Trophoblast cell (in vitro differentiated cells and primary cell): ENCODE results near the gene ADAMTSL5.

ENCODE experiments used
- DNase-seq, 2 donors: peaks; one replicate each; pipeline ENCODE4 v3.0.0-alpha.2; 2016
- H2AFZ ChIP-seq: 2 replicates; pipeline ENCODE4 v1.6.1; 2013; ENCODE audit warnings: low read length, moderate library complexity, mild to moderate bottlenecking; ENCODE audit not compliant: insufficient read depth, poor library complexity
- H2AK5ac ChIP-seq: 2 replicates; pipeline ENCODE4 v1.6.1; 2013; ENCODE audit warnings: mild to moderate bottlenecking, low read length
- H2BK120ac ChIP-seq: 2 replicates; pipeline ENCODE4 v1.6.1; 2013; ENCODE audit warnings: low read length, mild to moderate bottlenecking, moderate library complexity; ENCODE audit not compliant: insufficient read depth, poor library complexity
- H2BK12ac ChIP-seq: 2 replicates; pipeline ENCODE4 v1.6.1; 2013; ENCODE audit warnings: mild to moderate bottlenecking, low read length, moderate library complexity
- H2BK5ac ChIP-seq: 2 replicates; pipeline ENCODE4 v1.6.1; 2013; ENCODE audit warnings: low read length, low read depth, moderate library complexity, mild to moderate bottlenecking; ENCODE audit not compliant: poor library complexity
- H3K14ac ChIP-seq: 2 replicates; pipeline ENCODE4 v1.6.1; 2013; ENCODE audit warnings: mild to moderate bottlenecking, low read length
- H3K18ac ChIP-seq: 2 replicates; pipeline ENCODE4 v1.6.1; 2013; ENCODE audit warnings: mild to moderate bottlenecking, low read length
- H3K23ac ChIP-seq: 2 replicates; pipeline ENCODE4 v1.6.1; 2013; ENCODE audit warnings: low read length
- H3K27ac ChIP-seq: 2 replicates; pipeline ENCODE4 v1.5.1; 2013; ENCODE audit warnings: low read depth, mild to moderate bottlenecking, inconsistent platforms, low read length, moderate library complexity
- H3K27me3 ChIP-seq: 2 replicates; pipeline ENCODE4 v1.6.1; 2013; ENCODE audit warnings: inconsistent platforms, mild to moderate bottlenecking, low read length, moderate library complexity; ENCODE audit not compliant: insufficient read depth
- H3K36me3 ChIP-seq, 2 experiments: 1 replicate in 1 of 2; 2 replicates in 1 of 2; pipeline ENCODE4 v1.6.1; 2013; ENCODE audit warnings: low read length in 2 of 2, mild to moderate bottlenecking in 2 of 2, moderate library complexity in 1 of 2; ENCODE audit not compliant: insufficient read depth in 2 of 2, control insufficient read depth in 1 of 2
- H3K4ac ChIP-seq: 2 replicates; pipeline ENCODE4 v1.6.1; 2013; ENCODE audit warnings: low read depth, mild to moderate bottlenecking, low read length, moderate library complexity
- H3K4me1 ChIP-seq, 2 experiments: 1 replicate in 1 of 2; 2 replicates in 1 of 2; pipeline ENCODE4 v1.6.1; 2013; ENCODE audit warnings: low read length in 2 of 2, mild to moderate bottlenecking in 2 of 2, moderate library complexity in 1 of 2; ENCODE audit not compliant: insufficient read depth in 2 of 2, control insufficient read depth in 1 of 2
- H3K4me2 ChIP-seq: 2 replicates; pipeline ENCODE4 v1.6.1; 2013; ENCODE audit warnings: inconsistent platforms, mild to moderate bottlenecking, low read length, moderate library complexity
- H3K4me3 ChIP-seq: 2 replicates; pipeline ENCODE4 v1.5.1; 2013; ENCODE audit warnings: mild to moderate bottlenecking, low read depth, low read length, inconsistent platforms
- H3K79me1 ChIP-seq: one replicate; pipeline ENCODE4 v1.6.1; 2013; ENCODE audit warnings: low read length
- H3K79me2 ChIP-seq: 2 replicates; pipeline ENCODE4 v1.6.1; 2013; ENCODE audit warnings: low read length, mild to moderate bottlenecking; ENCODE audit not compliant: control insufficient read depth, insufficient read depth, poor library complexity
- H3K9ac ChIP-seq: 2 replicates; pipeline ENCODE4 v1.6.1; 2013; ENCODE audit warnings: mild to moderate bottlenecking, low read length
- H3K9me3 ChIP-seq: 2 replicates; pipeline ENCODE4 v1.6.1; 2013; ENCODE audit warnings: low read depth, mild to moderate bottlenecking, control low read depth, inconsistent platforms, low read length; ENCODE audit not compliant: insufficient read depth
- H4K12ac ChIP-seq: 2 replicates; pipeline ENCODE4 v1.6.1; 2013; ENCODE audit warnings: low read depth, mild to moderate bottlenecking, low read length, moderate library complexity
- H4K8ac ChIP-seq: 2 replicates; pipeline ENCODE4 v1.6.1; 2013; ENCODE audit warnings: low read depth, mild to moderate bottlenecking, low read length, moderate library complexity
- H4K91ac ChIP-seq: one replicate; pipeline ENCODE4 v1.6.1; 2013; ENCODE audit warnings: low read depth, mild to moderate bottlenecking, low read length, moderate library complexity
- WGBS: extraction: QIAGEN DNeasy Blood & Tissue Kit; methylation state at CpG from one replicate; pipeline ENCODE4 v1.1.7; 2013; ENCODE audit warnings: missing lambda C conversion rate; ENCODE audit not compliant: insufficient read length, insufficient coverage; ENCODE audit errors: extremely low coverage; 5-methylcytosine and 5-hydroxymethylcytosine counted together

Gene ADAMTSL5

DNA sequence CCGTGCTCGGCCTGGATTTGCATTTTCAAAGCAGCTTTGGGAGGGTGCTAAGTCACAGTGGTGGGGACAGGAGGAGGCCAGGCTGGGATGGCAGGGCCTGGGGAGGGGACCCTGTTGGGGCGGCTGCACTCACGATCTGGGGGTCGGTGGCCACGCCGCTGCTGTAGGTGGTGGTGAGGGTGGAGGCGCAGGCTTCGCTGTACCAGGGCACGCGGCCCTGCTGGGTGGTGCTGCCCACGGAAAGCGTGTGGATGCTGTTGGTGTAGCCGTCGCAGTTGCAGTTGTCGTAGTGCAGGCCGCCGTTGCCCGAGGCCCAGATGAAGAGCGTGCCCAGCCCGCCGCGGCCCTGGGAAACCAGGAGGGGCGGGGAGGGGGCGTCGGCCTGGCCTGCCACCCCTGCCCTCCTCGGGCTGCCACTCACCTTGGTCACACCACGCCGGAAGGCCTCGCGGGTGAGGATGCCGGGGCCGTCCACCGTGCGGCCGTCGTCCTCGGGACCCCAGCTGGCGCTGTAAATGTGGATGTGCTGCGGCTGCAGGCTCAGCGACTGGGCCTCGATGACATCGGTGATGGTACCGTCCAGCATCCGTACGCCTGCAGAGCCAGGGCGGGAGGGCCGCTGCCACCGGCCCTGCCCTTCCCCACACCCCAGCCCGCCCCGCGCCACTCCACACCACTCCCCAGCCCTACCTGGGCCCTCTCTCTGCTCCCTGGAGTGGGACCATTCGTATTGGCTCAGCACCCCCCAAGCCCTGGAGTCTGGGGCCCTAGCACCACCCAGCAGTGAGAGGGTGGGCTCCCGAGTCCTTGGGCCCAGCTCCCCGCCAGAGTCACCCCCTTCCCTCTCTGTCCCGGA, 25.9 kb downstream of the ADAMTSL5 start:
- Histone ChIP-seq H3K4me1 (peaks cover 6 to 7% of the 10 kb centered on the region in 2 experiments), H3K79me1 (peaks cover 10% of the 10 kb centered on the region), H4K8ac (no peak overlapping the region), H2BK12ac (no peak overlapping the region), H3K4me2 (no peak overlapping the region), H3K18ac (no peak overlapping the region), H4K91ac (no peak overlapping the region), H3K23ac (no peak overlapping the region), H3K36me3 (no peaks in the 10 kb centered on the region), H3K27ac (no peak overlapping the region), H3K9ac (no peak overlapping the region), H3K4ac (no peak overlapping the region), H2AK5ac (no peak overlapping the region), H2AFZ (no peak overlapping the region), H3K27me3 (peaks cover 5% of the 10 kb centered on the region), H4K12ac (no peak overlapping the region), H3K9me3 (peaks cover 7% of the 10 kb centered on the region), H3K14ac (no peak overlapping the region), H2BK120ac (no peak overlapping the region), H3K4me3 (no peak overlapping the region), H2BK5ac (no peak overlapping the region), H3K79me2 (peaks cover 4% of the 10 kb centered on the region)
- no CpG with 5 or more reads among the region's 56 CpGs for WGBS
- no peak for DNase-seq

DNA sequence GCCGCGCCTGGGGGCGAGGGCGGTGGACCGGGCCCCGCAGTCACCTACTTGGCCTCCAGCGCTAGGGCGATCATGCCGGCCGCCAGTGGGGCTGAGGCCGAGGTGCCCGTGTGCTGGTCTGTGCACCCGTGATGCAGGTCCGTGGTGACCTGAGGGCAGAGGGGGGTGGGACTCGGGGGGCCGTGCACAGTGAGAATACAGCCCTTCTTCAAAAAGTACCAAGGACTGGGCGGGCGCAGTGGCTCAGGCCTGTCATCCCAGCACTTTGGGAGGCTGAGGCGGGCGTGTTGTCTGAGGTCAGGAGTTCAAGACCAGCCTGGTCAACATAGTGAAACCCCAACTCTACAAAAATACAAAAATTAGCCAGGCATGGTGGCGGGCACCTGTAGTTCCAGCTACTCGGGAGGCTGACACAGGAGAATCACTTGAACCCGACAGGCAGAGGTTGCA, 28.8 kb downstream of the ADAMTSL5 start:
- Histone ChIP-seq H3K27ac (no peak overlapping the region), H2BK5ac (no peak overlapping the region), H3K79me2 (no peaks in the 10 kb centered on the region), H2BK12ac (no peak overlapping the region), H3K79me1 (peaks cover 3% of the 10 kb centered on the region), H3K18ac (no peak overlapping the region), H3K9me3 (peaks cover 7% of the 10 kb centered on the region), H3K14ac (no peak overlapping the region), H3K4ac (no peak overlapping the region), H3K4me1 (no peaks in the 10 kb centered on the region), H3K9ac (no peak overlapping the region), H4K91ac (no peak overlapping the region), H2AFZ (no peak overlapping the region), H3K4me2 (no peak overlapping the region), H2BK120ac (no peak overlapping the region), H4K8ac (no peak overlapping the region), H2AK5ac (no peak overlapping the region), H3K23ac (no peak overlapping the region), H3K4me3 (no peak overlapping the region), H3K36me3 (no peaks in the 10 kb centered on the region), H3K27me3 (no peaks in the 10 kb centered on the region), H4K12ac (no peak overlapping the region)
- no CpG with 5 or more reads among the region's 23 CpGs for WGBS
- no peak for DNase-seq

DNA sequence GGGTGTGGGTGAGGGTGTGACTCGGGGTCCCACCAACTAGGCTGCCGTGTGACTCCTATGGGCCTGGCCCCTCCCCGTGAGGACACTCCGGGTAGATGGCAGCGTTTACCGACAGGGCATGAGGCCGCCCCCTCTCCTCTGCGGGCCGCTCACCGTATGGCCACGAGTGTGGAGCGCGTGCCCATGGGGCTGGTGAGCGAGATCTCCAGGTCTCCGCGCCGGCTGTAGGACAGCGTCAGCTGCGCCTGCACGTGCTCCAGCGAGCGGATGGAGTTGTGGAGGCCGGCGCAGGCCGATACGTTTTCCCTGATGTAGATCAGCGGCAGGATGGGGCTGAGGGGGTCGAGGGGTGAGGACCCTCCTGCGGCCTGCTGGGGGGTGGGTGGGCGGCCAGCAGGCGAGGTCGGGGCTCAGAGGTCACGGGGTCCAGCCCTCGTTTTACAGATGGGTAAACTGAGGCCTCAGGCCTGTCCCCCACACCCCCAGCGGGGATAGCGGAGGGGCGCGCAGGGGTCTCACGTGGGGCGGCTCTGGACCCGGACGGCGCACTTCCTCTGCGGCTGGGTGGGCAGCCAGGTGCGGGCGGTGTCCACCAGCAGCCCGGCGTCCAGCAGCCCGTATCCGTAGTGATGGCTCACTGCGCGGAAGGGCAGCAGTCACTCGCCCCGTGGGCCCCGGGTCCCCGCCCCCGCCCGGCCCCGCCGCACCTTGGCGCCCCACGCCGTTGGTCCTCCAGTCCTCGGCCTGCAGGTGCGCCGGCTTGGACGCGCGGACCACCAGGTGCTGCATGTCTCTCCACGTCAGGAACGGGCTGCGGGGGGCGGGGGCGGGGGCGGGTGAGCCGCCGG, 29.5 kb downstream of the ADAMTSL5 start:
- Histone ChIP-seq H3K79me1 (peaks cover 8% of the 10 kb centered on the region), H3K4ac (no peak overlapping the region), H2AK5ac (no peak overlapping the region), H4K12ac (no peak overlapping the region), H2BK12ac (no peak overlapping the region), H3K36me3 (no peaks in the 10 kb centered on the region), H3K27me3 (no peaks in the 10 kb centered on the region), H3K18ac (no peak overlapping the region), H3K27ac (no peak overlapping the region), H3K4me2 (no peak overlapping the region), H3K4me3 (no peak overlapping the region), H3K4me1 (no peaks in the 10 kb centered on the region), H3K79me2 (peaks cover 4% of the 10 kb centered on the region), H4K8ac (no peak overlapping the region), H3K14ac (no peak overlapping the region), H2AFZ (no peak overlapping the region), H3K23ac (no peak overlapping the region), H4K91ac (no peak overlapping the region), H2BK5ac (no peak overlapping the region), H3K9ac (no peak overlapping the region), H3K9me3 (peaks cover 7% of the 10 kb centered on the region), H2BK120ac (no peak overlapping the region)
- WGBS: no CpG with 5 or more reads among the region's 77 CpGs
- DNase-seq: no peak

DNA sequence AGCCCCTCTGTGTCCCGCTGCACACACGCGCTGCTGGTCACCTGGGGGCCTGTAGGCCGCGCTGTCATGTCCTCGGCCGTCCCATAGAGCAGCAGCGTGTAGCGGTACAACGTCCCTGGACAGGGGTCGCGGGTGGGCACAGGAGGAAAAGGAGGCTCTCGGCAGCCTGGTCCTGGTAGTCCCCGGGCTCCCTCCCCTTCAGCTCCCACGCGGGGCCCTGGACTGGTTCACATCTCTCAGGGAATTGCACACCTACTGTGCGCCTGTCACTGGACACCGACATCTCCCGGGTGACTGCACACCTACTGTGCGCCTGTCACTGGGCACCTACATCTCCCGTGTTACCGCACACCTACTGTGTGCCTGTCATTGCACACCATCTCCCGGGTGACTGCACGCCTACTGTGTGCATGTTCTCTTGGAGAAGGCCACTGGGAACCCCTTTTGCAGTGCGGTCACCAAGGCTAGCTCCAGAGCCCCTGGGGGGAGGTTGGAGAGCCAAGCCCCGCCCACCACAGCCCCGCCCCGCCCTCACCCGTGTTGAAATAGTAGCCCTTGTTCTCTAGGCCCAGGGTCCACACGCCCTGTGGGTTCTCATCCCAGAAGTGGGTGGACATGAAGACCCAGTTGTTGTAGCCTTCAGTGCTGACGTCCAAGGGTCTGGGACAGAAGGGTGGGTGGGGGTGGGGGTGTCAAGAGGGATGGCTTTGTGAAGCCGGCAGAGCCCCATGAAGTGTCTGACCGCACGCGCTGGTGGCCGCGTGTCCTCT, 30.3 kb downstream of the ADAMTSL5 start:
- Histone ChIP-seq H3K23ac (no peak overlapping the region), H3K27ac (no peak overlapping the region), H4K8ac (no peak overlapping the region), H2BK5ac (no peak overlapping the region), H2BK120ac (no peak overlapping the region), H2BK12ac (no peak overlapping the region), H3K4me3 (no peak overlapping the region), H4K91ac (no peak overlapping the region), H3K79me2 (peaks cover 4% of the 10 kb centered on the region), H3K14ac (no peak overlapping the region), H3K18ac (no peak overlapping the region), H3K4ac (no peak overlapping the region), H3K9ac (no peak overlapping the region), H2AFZ (no peak overlapping the region), H3K4me1 (peaks cover 0 to 3% of the 10 kb centered on the region in 2 experiments), H3K9me3 (peaks cover 4% of the 10 kb centered on the region), H3K79me1 (peaks cover 8% of the 10 kb centered on the region), H4K12ac (no peak overlapping the region), H3K4me2 (no peak overlapping the region), H2AK5ac (no peak overlapping the region), H3K27me3 (no peaks in the 10 kb centered on the region), H3K36me3 (no peaks in the 10 kb centered on the region)
- no CpG with 5 or more reads among the region's 37 CpGs for WGBS
- no peak for DNase-seq
